ENCODE data around the gene C10orf90. TPM values are rescaled to one million over a fixed set of nuclear protein-coding genes. Genes with fewer than 3 reads are reported as not detected.

The C10orf90 gene
- total RNA-seq, 4 donors from 2014 or later, result not detected

- 80 to 82% methylated on average over 5 of the region's 5 CpGs for WGBS, 2 donors
- Histone ChIP-seq H3K36me3 (no peaks in the 10 kb centered on the region), H3K4me1 (no peaks in the 10 kb centered on the region), H3K27me3 (no peaks in the 10 kb centered on the region), H3K27ac (no peak overlapping the region), H3K4me3 (no peak overlapping the region), H3K9me3 (no peaks in the 10 kb centered on the region)
- TF ChIP-seq CTCF (IDR thresholded peaks at IDR 0.05) (no peak), POLR2A (IDR thresholded peaks at IDR 0.05) (no peak), EP300 (IDR thresholded peaks at IDR 0.05) (no peak)
- DNase-seq (ENCODE audit: low spot score in 2 of 2), result no peak
These were observed 201.4 kb downstream of the C10orf90 start for GRCh38 chr10:126468876-126469643.

GRCh38 chr10:126468467-126468866 is 202.0 kb downstream of the C10orf90 start:
- no peak overlapping the region for H3K4me3 ChIP-seq
- H3K36me3 ChIP-seq, result no peaks in the 10 kb centered on the region
- TF ChIP-seq EP300 (IDR thresholded peaks at IDR 0.05) (no peak), CTCF (IDR thresholded peaks at IDR 0.05) (no peak), POLR2A (IDR thresholded peaks at IDR 0.05) (no peak)

GRCh38 chr10:126465771-126466170 is 204.7 kb downstream of the C10orf90 start:
- H3K4me3 ChIP-seq, result no peak overlapping the region
- 12 to 26% methylated on average over 1 of the region's 1 CpG for WGBS, 2 donors
- no peaks in the 10 kb centered on the region for H3K27me3 ChIP-seq
- DNase-seq (ENCODE audit: low spot score in 2 of 2), result no peak
- no peaks in the 10 kb centered on the region for H3K36me3 ChIP-seq
- TF ChIP-seq EP300 (IDR thresholded peaks at IDR 0.05), result no peak
- H3K4me1 ChIP-seq, result no peaks in the 10 kb centered on the region
- no peak overlapping the region for H3K27ac ChIP-seq
- H3K9me3 ChIP-seq, result no peaks in the 10 kb centered on the region

More at GRCh38 chr10:126468467-126468866, 202.0 kb downstream of the C10orf90 start:
- H3K27ac ChIP-seq, result no peak overlapping the region
- H3K4me1 ChIP-seq, result no peaks in the 10 kb centered on the region
- H3K27me3 ChIP-seq, result no peaks in the 10 kb centered on the region
- no peaks in the 10 kb centered on the region for H3K9me3 ChIP-seq
- WGBS, 2 donors, result 87 to 91% methylated on average over 4 of the region's 4 CpGs
- DNase-seq (ENCODE audit: low spot score in 2 of 2), result no peak

GRCh38 chr10:126463286-126463685 is 207.2 kb downstream of the C10orf90 start:
- no peaks in the 10 kb centered on the region for H3K9me3 ChIP-seq
- TF ChIP-seq CTCF (IDR thresholded peaks at IDR 0.05), result no peak
- no peak for TF ChIP-seq EP300 (IDR thresholded peaks at IDR 0.05)
- TF ChIP-seq POLR2A (IDR thresholded peaks at IDR 0.05), result no peak
- no peak overlapping the region for H3K27ac ChIP-seq
- no peak for DNase-seq (ENCODE audit: low spot score in 2 of 2)
- no peak overlapping the region for H3K4me3 ChIP-seq
- WGBS, 2 donors, result 59 to 70% methylated on average over 11 of the region's 11 CpGs
- H3K36me3 ChIP-seq, result no peaks in the 10 kb centered on the region
- H3K4me1 ChIP-seq, result no peaks in the 10 kb centered on the region
- H3K27me3 ChIP-seq, result no peaks in the 10 kb centered on the region

- 84 to 86% methylated on average over 9 to 14 of the region's 14 CpGs for WGBS, 2 donors
- TF ChIP-seq POLR2A (IDR thresholded peaks at IDR 0.05) (no peak), EP300 (IDR thresholded peaks at IDR 0.05) (no peak), CTCF (IDR thresholded peaks at IDR 0.05) (no peak)
These were observed 209.1 kb downstream of the C10orf90 start for GRCh38 chr10:126461289-126461940.

More at GRCh38 chr10:126461289-126461940, 209.1 kb downstream of the C10orf90 start:
- Histone ChIP-seq H3K27me3 (no peaks in the 10 kb centered on the region), H3K4me3 (no peak overlapping the region), H3K9me3 (no peaks in the 10 kb centered on the region), H3K27ac (no peak overlapping the region), H3K36me3 (no peaks in the 10 kb centered on the region), H3K4me1 (no peaks in the 10 kb centered on the region)
- DNase-seq (ENCODE audit: low spot score in 2 of 2), result no peak
